ENCODE data around the gene PROX1. TPM values are rescaled to one million over a fixed set of nuclear protein-coding genes. Genes with fewer than 3 reads are reported as not detected.

PROX1 gene
- total and polyA plus RNA-seq, 2 of the 8 experiments (the other 6 are each of a cell fraction or from before 2014, with no cell fraction given) = 0.30 to 2.0 TPM

DNA sequence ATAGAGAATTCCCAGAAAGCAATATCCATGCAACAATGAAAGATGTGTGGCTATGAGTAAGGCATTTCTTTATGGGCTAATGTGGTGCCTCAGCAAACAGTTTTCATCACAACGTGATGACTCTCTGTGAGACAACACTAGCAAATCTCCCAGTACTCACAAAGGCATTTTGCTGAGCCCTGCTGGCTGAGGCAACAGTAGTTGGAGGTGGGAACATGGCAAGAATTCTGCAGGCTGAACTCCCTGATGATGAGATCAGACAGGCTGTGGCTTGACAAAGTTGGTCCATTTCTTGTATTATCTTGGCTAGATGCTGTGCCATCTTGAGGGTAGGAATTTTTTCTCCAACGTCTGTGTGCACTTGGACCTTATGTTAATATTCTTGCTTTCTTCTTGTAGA lies 24.6 kb downstream of the PROX1 start (continued):
- no peak for TF ChIP-seq CHD7 (IDR thresholded peaks at IDR 0.05; ENCODE audit: insufficient replicate concordance, low read length)
